CD4-positive, CD25-positive, alpha-beta regulatory T cell (primary cell): Measurements from ENCODE around the gene UTRN. TPM values are rescaled to one million over a fixed set of nuclear protein-coding genes. Genes with fewer than 3 reads are reported as not detected.
A peak's percentile ranks its signal among the peaks of the same experiment; 100 is the strongest.

Source experiments
- ATAC-seq, 2 donors: fragments of 150-1000 bp; cut with Tn5 transposase; one replicate each; pipeline ENCODE4 v1.10.0; 2021; ENCODE audit warnings: low read depth in 2 of 2, moderate number of reproducible peaks in 2 of 2, moderate library complexity in 1 of 2
- DNase-seq, 3 donors: peaks; one replicate each; pipeline versions ENCODE4 v3.0.0 to v3.0.0-alpha.2; 2012 to 2022; ENCODE audit warnings: mixed read lengths in 1 of 3
- H3K27ac ChIP-seq: one replicate; pipeline ENCODE4 v1.7.0; 2013; ENCODE audit warnings: mild to moderate bottlenecking, low read length; ENCODE audit not compliant: insufficient read depth, poor library complexity, severe bottlenecking
- H3K27me3 ChIP-seq: one replicate; pipeline ENCODE4 v1.7.0; 2013; ENCODE audit warnings: low read length; ENCODE audit not compliant: control insufficient read depth, insufficient read depth
- H3K36me3 ChIP-seq: one replicate; pipeline ENCODE4 v1.7.0; 2013; ENCODE audit warnings: mild to moderate bottlenecking, low read length, moderate library complexity; ENCODE audit not compliant: control insufficient read depth, insufficient read depth
- H3K4me1 ChIP-seq: 2 replicates; pipeline ENCODE4 v1.7.0; 2013; ENCODE audit warnings: mild to moderate bottlenecking, low read length; ENCODE audit not compliant: insufficient read depth, control insufficient read depth, poor library complexity, severe bottlenecking
- H3K4me3 ChIP-seq: one replicate; pipeline ENCODE4 v1.7.0; 2013; ENCODE audit warnings: low read depth, mild to moderate bottlenecking, low read length, moderate library complexity
- H3K9me3 ChIP-seq, 2 experiments: 1 replicate in 1 of 2; 2 replicates in 1 of 2; pipeline ENCODE4 v1.7.0; 2013; ENCODE audit warnings: low read length in 2 of 2, mild to moderate bottlenecking in 1 of 2, moderate library complexity in 1 of 2; ENCODE audit not compliant: control insufficient read depth in 2 of 2
- H3K27ac Mint-ChIP-seq, 3 donors: one replicate each; pipeline ENCODE4 v1.8.0; 2020 to 2022; ENCODE audit warnings: mild to moderate bottlenecking in 3 of 3, mixed read lengths in 3 of 3, moderate library complexity in 2 of 3
- H3K27me3 Mint-ChIP-seq: one replicate; pipeline ENCODE4 v1.8.0; 2022; ENCODE audit warnings: mild to moderate bottlenecking, mixed read lengths
- H3K36me3 Mint-ChIP-seq: one replicate; pipeline ENCODE4 v1.8.0; 2020; ENCODE audit warnings: mixed read lengths
- H3K4me1 Mint-ChIP-seq, 4 donors: one replicate each; pipeline ENCODE4 v1.8.0; 2020 to 2022; ENCODE audit warnings: mixed read lengths in 4 of 4, mild to moderate bottlenecking in 1 of 4
- H3K4me3 Mint-ChIP-seq, 4 donors: one replicate each; pipeline ENCODE4 v1.8.0; 2020 to 2022; ENCODE audit warnings: mild to moderate bottlenecking in 4 of 4, mixed read lengths in 4 of 4, moderate library complexity in 3 of 4
- H3K9me3 Mint-ChIP-seq, 7 donors: one replicate each; pipeline ENCODE4 v1.8.0; 2020 to 2022; ENCODE audit warnings: mixed read lengths in 7 of 7, mild to moderate bottlenecking in 3 of 7, moderate library complexity in 2 of 7
- polyA plus RNA-seq, 4 donors: library from polyadenylated mRNA; unstranded; fragments of 300-500 nt; fragmentation: Illumina TruSeq; gene quantifications; one replicate each; pipeline ENCODE4 v1.2.3, GENCODE V29; 2021
- total RNA-seq: library from RNA; stranded (reverse); gene quantifications from one replicate; pipeline ENCODE4 v1.2.3, GENCODE V29; 2022

The UTRN gene
- total and polyA plus RNA-seq, 5 donors from 2014 or later, result 34.9 to 297 (median 38.2) TPM

DNA sequence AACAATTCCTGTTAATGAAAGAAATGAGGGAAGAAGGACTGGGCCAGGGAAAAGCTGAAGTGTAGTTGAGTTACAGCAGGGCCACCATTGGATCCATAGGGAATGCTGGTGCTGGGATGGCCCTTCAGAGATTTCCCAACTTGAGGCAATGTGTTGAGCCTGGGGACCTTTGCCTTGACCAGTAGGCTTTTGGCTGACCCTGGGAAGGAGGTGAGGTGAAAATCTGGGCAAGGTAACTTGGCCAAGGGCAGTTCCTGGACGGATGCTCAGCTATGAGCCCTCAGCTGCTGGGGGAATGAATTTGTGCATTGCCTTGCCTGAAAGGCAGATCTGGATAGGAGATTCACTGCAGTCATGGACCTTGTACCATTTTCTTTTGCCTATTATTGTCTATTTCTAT, 20.4 kb downstream of the UTRN start:
- H3K9me3 Mint-ChIP-seq, result no peaks in the 10 kb centered on the region
- Histone ChIP-seq H3K4me3 (peak overlapping the region; percentile 38), H3K27me3 (no peaks in the 10 kb centered on the region), H3K36me3 (no peaks in the 10 kb centered on the region), H3K9me3 (no peaks in the 10 kb centered on the region), H3K4me1 (peaks cover 13% of the 10 kb centered on the region), H3K27ac (no peak overlapping the region)
- H3K4me1 Mint-ChIP-seq, result peaks cover 5 to 24% (median 17%) of the 10 kb centered on the region in 4 donors
- no peak for DNase-seq
- H3K27me3 Mint-ChIP-seq, result no peaks in the 10 kb centered on the region
- H3K36me3 Mint-ChIP-seq, result no peaks in the 10 kb centered on the region
- H3K4me3 Mint-ChIP-seq, result peak overlapping the region in 1 of 4 donors; percentile 1
- no peak overlapping the region for H3K27ac Mint-ChIP-seq
- no peak for ATAC-seq

DNA sequence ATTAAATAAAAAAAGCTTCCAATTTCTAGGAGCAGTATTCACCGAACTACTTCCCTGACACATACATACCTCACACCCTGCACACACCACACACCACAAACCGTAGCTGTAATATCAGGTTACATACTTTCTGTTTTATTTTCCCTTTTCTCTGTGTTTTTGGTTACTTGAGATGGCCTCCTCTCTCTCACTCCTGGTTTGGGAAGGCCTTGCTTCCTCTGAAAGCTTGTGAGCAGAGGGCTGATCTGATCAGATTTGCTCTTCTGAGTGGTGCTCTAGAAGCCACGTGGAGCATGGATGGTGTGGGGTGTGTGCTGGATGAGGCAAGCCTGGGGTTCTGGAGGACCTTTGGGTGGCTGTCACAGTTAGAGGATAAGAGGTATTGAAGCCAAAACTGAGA, 20.9 kb downstream of the UTRN start:
- H3K27me3 ChIP-seq, result no peaks in the 10 kb centered on the region
- Mint-ChIP-seq H3K27me3 (no peaks in the 10 kb centered on the region), H3K4me3 (peak overlapping the region in 3 of 4 donors; percentile 1 to 72 (median 55)), H3K9me3 (no peaks in the 10 kb centered on the region), H3K4me1 (peaks cover 7 to 28% (median 20%) of the 10 kb centered on the region in 4 donors), H3K36me3 (no peaks in the 10 kb centered on the region), H3K27ac (peak overlapping the region in 2 of 3 donors; percentile 14 to 31)
- peak in 1 of 2 donors; percentile 28 for ATAC-seq
- H3K4me3 ChIP-seq, result peak overlapping the region; percentile 38
- H3K4me1 ChIP-seq, result peaks cover 17% of the 10 kb centered on the region
- peak in 1 of 3 donors; percentile 26 for DNase-seq
- no peaks in the 10 kb centered on the region for H3K9me3 ChIP-seq
- H3K27ac ChIP-seq, result no peak overlapping the region
- no peaks in the 10 kb centered on the region for H3K36me3 ChIP-seq

DNA sequence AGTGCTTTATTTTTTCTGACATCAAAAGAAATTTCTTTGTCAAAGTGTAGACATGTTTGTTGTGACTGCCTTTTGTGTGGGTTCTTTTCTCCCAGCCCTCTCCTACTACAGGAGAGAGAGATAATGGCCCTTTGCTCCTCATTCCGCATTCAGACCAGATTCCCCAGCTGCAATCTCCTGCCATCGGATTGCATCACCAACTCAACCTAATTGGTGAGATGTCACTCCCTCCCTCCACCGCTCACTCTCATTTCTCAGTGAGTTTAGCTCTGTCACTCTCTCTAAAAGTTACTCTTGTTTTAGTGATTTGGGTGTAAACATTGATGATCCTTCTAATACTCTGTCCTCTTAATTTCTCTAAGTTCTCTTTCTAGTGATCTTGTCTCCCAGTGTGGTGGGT, 22.7 kb downstream of the UTRN start:
- H3K4me3 Mint-ChIP-seq, result no peak overlapping the region

GRCh38 chr6:144310765-144311164, 25.6 kb downstream of the UTRN start:
- Histone ChIP-seq H3K9me3 (no peaks in the 10 kb centered on the region), H3K27me3 (no peaks in the 10 kb centered on the region), H3K36me3 (no peaks in the 10 kb centered on the region), H3K27ac (no peak overlapping the region), H3K4me3 (peak overlapping the region; percentile 87), H3K4me1 (peaks cover 16% of the 10 kb centered on the region)
- H3K36me3 Mint-ChIP-seq, result no peaks in the 10 kb centered on the region
- H3K27ac Mint-ChIP-seq, result peak overlapping the region in 1 of 3 donors; percentile 7
- peaks cover 9 to 26% (median 16%) of the 10 kb centered on the region in 4 donors for H3K4me1 Mint-ChIP-seq
- peak in 1 of 3 donors; percentile 57 for DNase-seq
- H3K4me3 Mint-ChIP-seq, result peak overlapping the region; percentile 46 to 85 (median 76)
- H3K27me3 Mint-ChIP-seq, result no peaks in the 10 kb centered on the region
- H3K9me3 Mint-ChIP-seq, result no peaks in the 10 kb centered on the region
- peak in 1 of 2 donors; percentile 46 for ATAC-seq

More for the DNA sequence above, 22.7 kb downstream of the UTRN start:
- no peaks in the 10 kb centered on the region for H3K27me3 Mint-ChIP-seq
- Histone ChIP-seq H3K4me1 (peaks cover 21% of the 10 kb centered on the region), H3K27ac (no peak overlapping the region), H3K4me3 (no peak overlapping the region), H3K36me3 (no peaks in the 10 kb centered on the region), H3K9me3 (no peaks in the 10 kb centered on the region), H3K27me3 (no peaks in the 10 kb centered on the region)
- H3K27ac Mint-ChIP-seq, result no peak overlapping the region
- peaks cover 9 to 34% (median 23%) of the 10 kb centered on the region in 4 donors for H3K4me1 Mint-ChIP-seq
- no peaks in the 10 kb centered on the region for H3K36me3 Mint-ChIP-seq
- ATAC-seq (no peak), DNase-seq (no peak)
- H3K9me3 Mint-ChIP-seq, result no peaks in the 10 kb centered on the region

- Mint-ChIP-seq H3K27ac (no peak overlapping the region), H3K4me3 (peak overlapping the region in 3 of 4 donors; percentile 46 to 79 (median 73)), H3K36me3 (no peaks in the 10 kb centered on the region), H3K9me3 (no peaks in the 10 kb centered on the region), H3K4me1 (peaks cover 9 to 20% (median 12%) of the 10 kb centered on the region in 4 donors), H3K27me3 (no peaks in the 10 kb centered on the region)
- Histone ChIP-seq H3K27me3 (no peaks in the 10 kb centered on the region), H3K27ac (no peak overlapping the region), H3K4me1 (peaks cover 10% of the 10 kb centered on the region), H3K4me3 (peak overlapping the region; percentile 87), H3K9me3 (no peaks in the 10 kb centered on the region), H3K36me3 (no peaks in the 10 kb centered on the region)
- DNase-seq, result no peak
- ATAC-seq, result no peak
These were observed 26.2 kb downstream of the UTRN start for GRCh38 chr6:144311361-144311760.

- ATAC-seq, result no peak
- no peaks in the 10 kb centered on the region for H3K27me3 Mint-ChIP-seq
These were observed 28.9 kb downstream of the UTRN start for GRCh38 chr6:144314003-144314485.

DNA sequence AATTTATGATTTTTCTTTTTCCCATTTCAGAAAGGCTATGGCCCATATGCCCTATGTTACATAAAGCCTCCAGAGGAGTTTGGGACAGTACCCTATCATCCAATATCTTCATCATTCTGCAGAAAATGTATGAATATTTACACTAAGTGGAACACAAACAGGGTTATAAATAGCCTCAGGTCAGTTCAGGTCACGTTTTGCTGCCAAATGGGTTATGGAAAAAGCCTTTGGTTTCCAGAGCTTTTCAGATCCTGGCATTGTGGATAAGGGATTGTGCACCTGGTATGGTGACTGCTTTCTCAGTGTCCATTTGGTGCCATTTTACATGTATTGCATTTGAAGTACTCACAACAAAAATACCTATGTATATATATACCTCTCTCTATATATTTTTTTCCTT, 29.4 kb downstream of the UTRN start:
- Histone ChIP-seq H3K4me3 (no peak overlapping the region), H3K4me1 (peaks cover 9% of the 10 kb centered on the region), H3K27me3 (no peaks in the 10 kb centered on the region), H3K9me3 (no peaks in the 10 kb centered on the region), H3K27ac (no peak overlapping the region), H3K36me3 (no peaks in the 10 kb centered on the region)
- ATAC-seq (no peak), DNase-seq (no peak)
- Mint-ChIP-seq H3K9me3 (no peaks in the 10 kb centered on the region), H3K4me3 (no peak overlapping the region), H3K27ac (no peak overlapping the region), H3K36me3 (no peaks in the 10 kb centered on the region), H3K4me1 (peaks cover 4 to 14% (median 11%) of the 10 kb centered on the region in 4 donors), H3K27me3 (no peaks in the 10 kb centered on the region)

More at GRCh38 chr6:144314003-144314485, 28.9 kb downstream of the UTRN start:
- H3K27ac Mint-ChIP-seq, result no peak overlapping the region
- H3K36me3 Mint-ChIP-seq, result no peaks in the 10 kb centered on the region
- H3K27ac ChIP-seq, result no peak overlapping the region
- peaks cover 4 to 14% (median 11%) of the 10 kb centered on the region in 4 donors for H3K4me1 Mint-ChIP-seq
- peaks cover 9% of the 10 kb centered on the region for H3K4me1 ChIP-seq
- no peaks in the 10 kb centered on the region for H3K9me3 Mint-ChIP-seq
- H3K27me3 ChIP-seq, result no peaks in the 10 kb centered on the region
- H3K36me3 ChIP-seq, result no peaks in the 10 kb centered on the region
- no peak for DNase-seq
- H3K4me3 ChIP-seq, result no peak overlapping the region
- H3K4me3 Mint-ChIP-seq, result no peak overlapping the region
- no peaks in the 10 kb centered on the region for H3K9me3 ChIP-seq
